ENCODE measurements around the gene ATP6V1B1. TPM values are rescaled to one million over a fixed set of nuclear protein-coding genes. Genes with fewer than 3 reads are reported as not detected.

ATP6V1B1 gene
- total and polyA plus RNA-seq, 2 of the 4 experiments (the other 2 are of a cell fraction) = 1.3 TPM; not detected in 1

GRCh38 chr2:70898363-70899240, 37.1 kb upstream of the ATP6V1B1 start:
- ChIA-PET CTCF (interaction anchor here (0.5 kb wide), 1 partner anchor 218 kb away, joined by 7 read pairs; no protein-coding TSS in a partner anchor), POLR2A (ENCODE audit: unreplicated experiment) (no interaction called here)
- Histone ChIP-seq H3K4me3 (ENCODE audit: insufficient read depth, low read depth, low read length) (no peak overlapping the region), H2BK5ac (ENCODE audit: low read depth, low read length, poor library complexity, severe bottlenecking) (no peak overlapping the region), H3K79me1 (ENCODE audit: low read depth in 1 of 2, low read length in 2 of 2) (peaks cover 7 to 17% of the 10 kb centered on the region in 2 experiments; a peak in 2 of 4 replicates), H3K23ac (ENCODE audit: low read depth, low read length) (no peak overlapping the region), H3K9ac (ENCODE audit: low read depth, low read length) (no peak overlapping the region), H2BK120ac (ENCODE audit: low read depth, low read length) (no peak overlapping the region), H2AFZ (replicated peaks; ENCODE audit: low read length, poor library complexity) (no peak overlapping the region), H4K20me1 (ENCODE audit: insufficient read depth, low read length) (no peaks in the 10 kb centered on the region), H3K18ac (ENCODE audit: low read depth, low read length) (no peak overlapping the region), H3K4ac (ENCODE audit: low read depth, low read length) (no peak overlapping the region), H3K4me1 (ENCODE audit: control insufficient read depth, insufficient read depth, low read length) (peaks cover 4% of the 10 kb centered on the region; the same call in 1 of the 2 replicates), H4K91ac (ENCODE audit: insufficient read depth, low read depth, low read length) (no peak overlapping the region), H2AK9ac (replicated peaks; ENCODE audit: low read depth, low read length, poor library complexity) (no peak overlapping the region), H3K4me2 (ENCODE audit: low read depth, low read length) (no peak overlapping the region), H3K9me3 (ENCODE audit: control insufficient read depth, insufficient read depth, low read length) (no peaks in the 10 kb centered on the region), H3K56ac (ENCODE audit: extremely low read depth, insufficient read depth, low read length) (no peak overlapping the region), H3K14ac (replicated peaks; ENCODE audit: low read depth, low read length) (no peak overlapping the region), H4K8ac (ENCODE audit: low read depth in 2 of 2, low read length in 2 of 2) (no peak overlapping the region), H2BK20ac (ENCODE audit: low read depth, low read length) (no peak overlapping the region), H3K27me3 (ENCODE audit: control insufficient read depth, insufficient read depth, low read length) (peaks cover 66% of the 10 kb centered on the region), H3K36me3 (ENCODE audit: control insufficient read depth, insufficient read depth, low read length) (no peaks in the 10 kb centered on the region), H3K9me1 (ENCODE audit: insufficient read depth, low read length) (no peaks in the 10 kb centered on the region), H2BK15ac (ENCODE audit: low read depth, low read length) (no peak overlapping the region), H4K5ac (ENCODE audit: low read depth, low read length) (no peak overlapping the region), H2AK5ac (ENCODE audit: low read depth, low read length) (no peak overlapping the region), H3K27ac (ENCODE audit: insufficient read depth, low read length) (no peak overlapping the region)
- ATAC-seq (ENCODE audit: low read depth) = no peak
- dilution Hi-C loops (cut with HindIII; ENCODE audit: low sequenced_read_pairs, unreplicated experiment) (no loop called here), intact Hi-C loops (cut with micrococcal nuclease) (no loop called here), in situ Hi-C loops (cut with MboI; ENCODE audit: low sequenced_read_pairs) (no loop called here)
- no peak for DNase-seq
- no TSS peak for BruUV-seq (replicated peaks)
- 6% methylated on average over 12 of the region's 16 CpGs; no CpG with 5 or more reads in 1 of the 2 experiments for WGBS, 2 experiments (ENCODE audit: extremely low coverage in 2 of 2, insufficient read length in 1 of 2)
- TF ChIP-seq MXI1 (IDR thresholded peaks at IDR 0.05; ENCODE audit: borderline replicate concordance, low read depth, low read length) (no peak), FOS (IDR thresholded peaks at IDR 0.05; ENCODE audit: low read depth, low read length) (no peak), USF2 (IDR thresholded peaks at IDR 0.05; ENCODE audit: low read depth, low read length) (no peak), RFX5 (IDR thresholded peaks at IDR 0.05; ENCODE audit: low read depth, low read length) (no peak)

Data from IMR-90 (cell line).